ENCODE data around the gene ADAR. TPM values are rescaled to one million over a fixed set of nuclear protein-coding genes. Genes with fewer than 3 reads are reported as not detected.

The ADAR gene
- total RNA-seq, 1 experiment from 2014 or later: 190 TPM

DNA sequence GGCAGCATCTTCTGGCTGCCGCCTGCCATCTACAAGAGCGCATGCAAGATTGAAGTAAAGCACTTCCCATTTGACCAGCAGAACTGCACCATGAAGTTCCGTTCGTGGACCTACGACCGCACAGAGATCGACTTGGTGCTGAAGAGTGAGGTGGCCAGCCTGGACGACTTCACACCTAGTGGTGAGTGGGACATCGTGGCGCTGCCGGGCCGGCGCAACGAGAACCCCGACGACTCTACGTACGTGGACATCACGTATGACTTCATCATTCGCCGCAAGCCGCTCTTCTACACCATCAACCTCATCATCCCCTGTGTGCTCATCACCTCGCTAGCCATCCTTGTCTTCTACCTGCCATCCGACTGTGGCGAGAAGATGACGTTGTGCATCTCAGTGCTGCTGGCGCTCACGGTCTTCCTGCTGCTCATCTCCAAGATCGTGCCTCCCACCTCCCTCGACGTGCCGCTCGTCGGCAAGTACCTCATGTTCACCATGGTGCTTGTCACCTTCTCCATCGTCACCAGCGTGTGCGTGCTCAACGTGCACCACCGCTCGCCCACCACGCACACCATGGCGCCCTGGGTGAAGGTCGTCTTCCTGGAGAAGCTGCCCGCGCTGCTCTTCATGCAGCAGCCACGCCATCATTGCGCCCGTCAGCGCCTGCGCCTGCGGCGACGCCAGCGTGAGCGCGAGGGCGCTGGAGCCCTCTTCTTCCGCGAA lies 36.6 kb downstream of the ADAR start:
- POLR2A ChIA-PET: no interaction called here
- Mint-ChIP-seq H3K36me3 (ENCODE audit: insufficient read depth, unreplicated experiment) (peaks cover 20% of the 10 kb centered on the region), H3K27me3 (ENCODE audit: insufficient read depth, unreplicated experiment) (peaks cover 18% of the 10 kb centered on the region), H3K27ac (ENCODE audit: unreplicated experiment) (no peak overlapping the region), H3K4me1 (ENCODE audit: low read depth, unreplicated experiment) (peaks cover 19% of the 10 kb centered on the region), H3K9me3 (ENCODE audit: unreplicated experiment) (no peaks in the 10 kb centered on the region), H3K4me3 (ENCODE audit: unreplicated experiment) (no peak overlapping the region)
- intact Hi-C loops (cut with micrococcal nuclease; ENCODE audit: unreplicated experiment): no loop called here
- Histone ChIP-seq H3K4me3 (ENCODE audit: low read depth, low read length) (no peak overlapping the region), H3K36me3 (ENCODE audit: control insufficient read depth, insufficient read depth, low read length) (no peaks in the 10 kb centered on the region), H3K27me3 (replicated peaks; ENCODE audit: control insufficient read depth, insufficient read depth, low read length) (0 out of 2 replicates have a peak, but pooled peaks cover 1% of the 10 kb centered on the region), H3K9me3 (no peaks in the 10 kb centered on the region), H3K4me1 (peaks cover 4% of the 10 kb centered on the region)
- TF ChIP-seq, protein P1, sequence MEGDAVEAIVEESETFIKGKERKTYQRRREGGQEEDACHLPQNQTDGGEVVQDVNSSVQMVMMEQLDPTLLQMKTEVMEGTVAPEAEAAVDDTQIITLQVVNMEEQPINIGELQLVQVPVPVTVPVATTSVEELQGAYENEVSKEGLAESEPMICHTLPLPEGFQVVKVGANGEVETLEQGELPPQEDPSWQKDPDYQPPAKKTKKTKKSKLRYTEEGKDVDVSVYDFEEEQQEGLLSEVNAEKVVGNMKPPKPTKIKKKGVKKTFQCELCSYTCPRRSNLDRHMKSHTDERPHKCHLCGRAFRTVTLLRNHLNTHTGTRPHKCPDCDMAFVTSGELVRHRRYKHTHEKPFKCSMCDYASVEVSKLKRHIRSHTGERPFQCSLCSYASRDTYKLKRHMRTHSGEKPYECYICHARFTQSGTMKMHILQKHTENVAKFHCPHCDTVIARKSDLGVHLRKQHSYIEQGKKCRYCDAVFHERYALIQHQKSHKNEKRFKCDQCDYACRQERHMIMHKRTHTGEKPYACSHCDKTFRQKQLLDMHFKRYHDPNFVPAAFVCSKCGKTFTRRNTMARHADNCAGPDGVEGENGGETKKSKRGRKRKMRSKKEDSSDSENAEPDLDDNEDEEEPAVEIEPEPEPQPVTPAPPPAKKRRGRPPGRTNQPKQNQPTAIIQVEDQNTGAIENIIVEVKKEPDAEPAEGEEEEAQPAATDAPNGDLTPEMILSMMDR (IDR thresholded peaks at IDR 0.05; ENCODE audit: insufficient read depth in 1 of 2, low read depth in 1 of 2, low read length in 1 of 2, severe bottlenecking in 1 of 2, unreplicated experiment in 1 of 2): no peak
- DNase-seq: no peak
- CTCF ChIA-PET: no interaction called here
- BruUV-seq (replicated peaks): no TSS peak

DNA sequence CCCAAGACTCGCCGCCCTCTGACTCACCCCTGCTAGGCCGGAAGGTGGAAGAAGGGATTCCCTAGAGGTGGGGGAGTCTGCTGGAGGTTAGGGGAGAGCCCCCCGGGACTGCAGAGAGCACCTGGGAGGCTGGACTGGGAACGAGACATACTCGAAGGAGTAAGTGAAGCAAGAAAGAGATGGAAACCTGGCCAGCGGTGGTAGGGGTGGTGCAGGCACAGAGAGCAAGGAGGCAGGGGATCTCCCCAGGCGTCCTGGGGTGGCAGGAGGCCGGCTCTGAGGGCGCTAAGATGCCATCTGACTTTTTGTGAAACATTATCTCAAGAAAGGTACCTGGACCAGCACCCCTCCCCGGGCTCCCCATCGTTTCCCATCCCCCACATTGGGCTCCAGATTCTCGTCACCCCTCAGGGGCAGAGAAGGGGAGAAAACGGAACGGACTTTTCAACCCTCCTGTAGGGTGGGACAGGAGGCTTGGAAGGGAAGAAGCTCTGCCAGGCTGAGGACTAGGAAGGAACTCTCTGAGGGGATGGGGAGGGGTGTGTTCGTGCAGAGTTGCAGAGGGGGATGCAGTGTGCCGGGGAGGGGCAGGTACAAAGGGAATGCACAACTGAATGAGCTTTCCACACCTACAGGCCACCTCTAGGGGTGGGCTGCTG lies 39.7 kb downstream of the ADAR start:
- Histone ChIP-seq H3K4me3 (ENCODE audit: low read depth, low read length) (peak overlapping the region; percentile 23; the same call in 1 of the 2 replicates), H3K27me3 (replicated peaks; ENCODE audit: control insufficient read depth, insufficient read depth, low read length) (0 out of 2 replicates have a peak, but pooled peaks cover 1% of the 10 kb centered on the region)
- peaks cover 21% of the 10 kb centered on the region for H3K27me3 Mint-ChIP-seq (ENCODE audit: insufficient read depth, unreplicated experiment)

More for the DNA sequence above, 39.7 kb downstream of the ADAR start:
- H3K4me1 ChIP-seq: peaks cover 4% of the 10 kb centered on the region
- ChIA-PET POLR2A (no interaction called here), CTCF (interaction anchor here (0.6 to 1.4 kb wide), 4 partner anchors 9 to 88 kb away, joined by 3 to 17 read pairs (median 5); no protein-coding TSS in a partner anchor)
- intact Hi-C loops (cut with micrococcal nuclease; ENCODE audit: unreplicated experiment): no loop called here
- Mint-ChIP-seq H3K4me1 (ENCODE audit: low read depth, unreplicated experiment) (peaks cover 7% of the 10 kb centered on the region), H3K4me3 (ENCODE audit: unreplicated experiment) (peak overlapping the region; percentile 46), H3K9me3 (ENCODE audit: unreplicated experiment) (no peaks in the 10 kb centered on the region), H3K36me3 (ENCODE audit: insufficient read depth, unreplicated experiment) (peaks cover 4% of the 10 kb centered on the region), H3K27ac (ENCODE audit: unreplicated experiment) (no peak overlapping the region)
- BruUV-seq (replicated peaks): no TSS peak
- TF ChIP-seq, protein P1 (IDR thresholded peaks at IDR 0.05; ENCODE audit: insufficient read depth in 1 of 2, low read depth in 1 of 2, low read length in 1 of 2, severe bottlenecking in 1 of 2, unreplicated experiment in 1 of 2): no peak
- H3K9me3 ChIP-seq: no peaks in the 10 kb centered on the region
- no peak for DNase-seq
- H3K36me3 ChIP-seq (ENCODE audit: control insufficient read depth, insufficient read depth, low read length): no peaks in the 10 kb centered on the region
